H9 (cell line): ENCODE data around the gene MAGEA2. TPM values are rescaled to one million over a fixed set of nuclear protein-coding genes. Genes with fewer than 3 reads are reported as not detected.
"Not testable (repeated sequence)": the region's sequence is repeated elsewhere in the genome, so short reads cannot be mapped to it uniquely, and the experiment has no call there.

Experiments
- DNase-seq: peaks from one replicate; pipeline ENCODE4 v3.0.0-alpha.2; 2017
- H2AFZ ChIP-seq: one replicate; pipeline ENCODE4 v1.6.1; 2013; ENCODE audit warnings: mild to moderate bottlenecking, low read length, control low read depth, moderate library complexity
- H2AK5ac ChIP-seq: 2 replicates; pipeline ENCODE4 v1.6.1; 2013; ENCODE audit warnings: low read length, control low read depth, mixed read lengths; ENCODE audit not compliant: insufficient read length
- H2BK120ac ChIP-seq: one replicate; pipeline ENCODE4 v1.6.1; 2013; ENCODE audit warnings: low read depth, mild to moderate bottlenecking, low read length, control low read depth, inconsistent platforms; ENCODE audit not compliant: poor library complexity, severe bottlenecking
- H2BK12ac ChIP-seq: 2 replicates; pipeline ENCODE4 v1.6.1; 2013; ENCODE audit warnings: low read length, control low read depth, mixed read lengths, low read depth; ENCODE audit not compliant: insufficient read length
- H2BK15ac ChIP-seq: 2 replicates; pipeline ENCODE4 v1.6.1; 2013; ENCODE audit warnings: low read depth, low read length, control low read depth
- H2BK20ac ChIP-seq: one replicate; pipeline ENCODE4 v1.6.1; 2013; ENCODE audit warnings: low read depth, mild to moderate bottlenecking, low read length, control low read depth, inconsistent platforms; ENCODE audit not compliant: poor library complexity, severe bottlenecking
- H2BK5ac ChIP-seq: 2 replicates; pipeline ENCODE4 v1.6.1; 2013; ENCODE audit warnings: low read length, control low read depth, mixed read lengths; ENCODE audit not compliant: insufficient read length
- H3K14ac ChIP-seq: 2 replicates; pipeline ENCODE4 v1.6.1; 2013; ENCODE audit warnings: low read length, control low read depth; ENCODE audit not compliant: insufficient read depth
- H3K18ac ChIP-seq: 2 replicates; pipeline ENCODE4 v1.6.1; 2013; ENCODE audit warnings: low read depth, mild to moderate bottlenecking, mixed read lengths, low read length, control low read depth; ENCODE audit not compliant: insufficient read length
- H3K23ac ChIP-seq: 2 replicates; pipeline ENCODE4 v1.6.1; 2013; ENCODE audit warnings: low read length, control low read depth, mixed read lengths, low read depth; ENCODE audit not compliant: insufficient read length
- H3K23me2 ChIP-seq: 2 replicates; pipeline ENCODE4 v1.6.1; 2013; ENCODE audit warnings: low read depth, mild to moderate bottlenecking, mixed read lengths, low read length, control low read depth; ENCODE audit not compliant: insufficient read length, poor library complexity, severe bottlenecking
- H3K27ac ChIP-seq: 2 replicates; pipeline ENCODE4 v1.5.1; 2013; ENCODE audit warnings: low read length, control low read depth, mixed read lengths, low read depth; ENCODE audit not compliant: insufficient read length
- H3K27me3 ChIP-seq: 2 replicates; pipeline ENCODE4 v1.6.1; 2013; ENCODE audit warnings: low read length, control low read depth, inconsistent platforms; ENCODE audit not compliant: insufficient read depth
- H3K4ac ChIP-seq: 2 replicates; pipeline ENCODE4 v1.6.1; 2013; ENCODE audit warnings: low read depth, mild to moderate bottlenecking, control low read depth, inconsistent platforms, low read length, moderate library complexity
- H3K4me1 ChIP-seq: 2 replicates; pipeline ENCODE4 v1.6.1; 2013; ENCODE audit warnings: low read length, control low read depth, inconsistent platforms; ENCODE audit not compliant: insufficient read depth
- H3K4me2 ChIP-seq: 2 replicates; pipeline ENCODE4 v1.6.1; 2013; ENCODE audit warnings: low read length, control low read depth, mixed read lengths; ENCODE audit not compliant: insufficient read length, insufficient read depth
- H3K56ac ChIP-seq: 2 replicates; pipeline ENCODE4 v1.6.1; 2013; ENCODE audit warnings: low read depth, mild to moderate bottlenecking, mixed read lengths, low read length, control low read depth; ENCODE audit not compliant: insufficient read length
- H3K79me1 ChIP-seq: 2 replicates; pipeline ENCODE4 v1.6.1; 2013; ENCODE audit warnings: low read depth, mild to moderate bottlenecking, moderate library complexity, low read length, control low read depth, inconsistent platforms; ENCODE audit not compliant: insufficient read depth, poor library complexity, severe bottlenecking
- H3K79me2 ChIP-seq: 2 replicates; pipeline ENCODE4 v1.6.1; 2013; ENCODE audit warnings: low read length, control low read depth, inconsistent platforms; ENCODE audit not compliant: insufficient read depth
- H3K9ac ChIP-seq: 2 replicates; pipeline ENCODE4 v1.6.1; 2013; ENCODE audit warnings: low read length, control low read depth, mixed read lengths; ENCODE audit not compliant: insufficient read length; ENCODE audit errors: extremely low read depth
- H3K9me3 ChIP-seq: one replicate; pipeline ENCODE4 v1.6.1; 2013; ENCODE audit warnings: low read depth, low read length, inconsistent platforms; ENCODE audit not compliant: control insufficient read depth
- H3T11ph ChIP-seq: one replicate; pipeline ENCODE4 v1.6.1; 2013; ENCODE audit warnings: mild to moderate bottlenecking, low read length, control low read depth, inconsistent platforms
- H4K20me1 ChIP-seq: one replicate; pipeline ENCODE4 v1.6.1; 2013; ENCODE audit not compliant: control insufficient read depth, insufficient read length, insufficient read depth
- H4K5ac ChIP-seq: 2 replicates; pipeline ENCODE4 v1.6.1; 2013; ENCODE audit warnings: low read depth, mild to moderate bottlenecking, mixed read lengths, low read length, control low read depth; ENCODE audit not compliant: insufficient read length
- H4K8ac ChIP-seq: replicated peaks from 2 replicates; pipeline ENCODE4 v1.6.1; 2013; ENCODE audit warnings: low read length, control low read depth, mixed read lengths, low read depth; ENCODE audit not compliant: insufficient read length
- H4K91ac ChIP-seq: 2 replicates; pipeline ENCODE4 v1.6.1; 2013; ENCODE audit warnings: low read depth, mild to moderate bottlenecking, moderate library complexity, mixed read lengths, low read length, control low read depth; ENCODE audit not compliant: insufficient read length
- H3K27ac Mint-ChIP-seq, 3 experiments: 2 replicates in 2 of 3; 3 replicates in 1 of 3; pipeline ENCODE4 v1.8.0; 2020 to 2021; ENCODE audit warnings: mixed read lengths in 3 of 3, mild to moderate bottlenecking in 1 of 3, moderate library complexity in 1 of 3
- H3K27me3 Mint-ChIP-seq: 2 replicates; pipeline ENCODE4 v1.8.0; 2021; ENCODE audit warnings: low read depth, mild to moderate bottlenecking, moderate library complexity, mixed read lengths
- H3K36me3 Mint-ChIP-seq, 3 experiments: 2 replicates in 2 of 3; 3 replicates in 1 of 3; pipeline ENCODE4 v1.8.0; 2020 to 2021; ENCODE audit warnings: low read depth in 3 of 3, mixed read lengths in 3 of 3; ENCODE audit not compliant: insufficient read depth in 1 of 3
- H3K4me1 Mint-ChIP-seq, 2 experiments: 2 replicates each; pipeline ENCODE4 v1.8.0; 2020; ENCODE audit warnings: mixed read lengths in 2 of 2
- H3K4me3 Mint-ChIP-seq, 2 experiments: 2 replicates in 1 of 2; 3 replicates in 1 of 2; pipeline ENCODE4 v1.8.0; 2020 to 2021; ENCODE audit warnings: mild to moderate bottlenecking in 2 of 2, mixed read lengths in 2 of 2, moderate library complexity in 1 of 2
- H3K9me3 Mint-ChIP-seq, 2 experiments: 2 replicates in 1 of 2; 3 replicates in 1 of 2; pipeline ENCODE4 v1.8.0; 2020; ENCODE audit warnings: mild to moderate bottlenecking in 2 of 2, mixed read lengths in 2 of 2, moderate library complexity in 1 of 2
- WGBS: extraction: QIAGEN DNeasy Blood & Tissue Kit; methylation state at CpG from one replicate; pipeline ENCODE4 v1.1.7; 2013; ENCODE audit warnings: missing lambda C conversion rate, low lambda C conversion rate, mixed read lengths; ENCODE audit not compliant: insufficient read length; ENCODE audit errors: extremely low coverage; 5-methylcytosine and 5-hydroxymethylcytosine counted together
- total RNA-seq: library from RNA; stranded (reverse); gene quantifications from 2 replicates; pipeline ENCODE4 v1.2.1, GENCODE V29; 2021

MAGEA2 gene
- total RNA-seq, 1 experiment from 2014 or later: 0.13 TPM

GRCh38 chrX:152706500-152706899 is 47.1 kb downstream of the MAGEA2 start:
- not testable (repeated sequence) for H3K4me1 ChIP-seq, H2BK120ac ChIP-seq, H3K9me3 ChIP-seq, H3K56ac ChIP-seq, H3K23ac ChIP-seq, H3K4me2 ChIP-seq, H3K36me3 Mint-ChIP-seq, H4K91ac ChIP-seq, H3K9me3 Mint-ChIP-seq, H3K18ac ChIP-seq, DNase-seq, H3K23me2 ChIP-seq, H3K27me3 Mint-ChIP-seq, H2AK5ac ChIP-seq, H3K14ac ChIP-seq, H2AFZ ChIP-seq, H4K8ac ChIP-seq, H4K20me1 ChIP-seq, H2BK12ac ChIP-seq, H2BK5ac ChIP-seq, H3K4me1 Mint-ChIP-seq, H3K27ac ChIP-seq, H3K79me2 ChIP-seq, H4K5ac ChIP-seq, H3K79me1 ChIP-seq, H3K4ac ChIP-seq, H3K27me3 ChIP-seq, H3K27ac Mint-ChIP-seq, H3T11ph ChIP-seq, H2BK20ac ChIP-seq, H3K9ac ChIP-seq, H3K4me3 Mint-ChIP-seq, H2BK15ac ChIP-seq
- WGBS: no CpG with 5 or more reads among the region's 7 CpGs

DNA sequence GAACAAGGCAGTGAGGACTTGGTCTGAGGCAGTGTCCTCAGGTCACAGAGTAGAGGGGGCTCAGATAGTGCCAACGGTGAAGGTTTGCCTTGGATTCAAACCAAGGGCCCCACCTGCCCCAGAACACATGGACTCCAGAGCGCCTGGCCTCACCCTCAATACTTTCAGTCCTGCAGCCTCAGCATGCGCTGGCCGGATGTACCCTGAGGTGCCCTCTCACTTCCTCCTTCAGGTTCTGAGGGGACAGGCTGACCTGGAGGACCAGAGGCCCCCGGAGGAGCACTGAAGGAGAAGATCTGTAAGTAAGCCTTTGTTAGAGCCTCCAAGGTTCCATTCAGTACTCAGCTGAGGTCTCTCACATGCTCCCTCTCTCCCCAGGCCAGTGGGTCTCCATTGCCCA is 53.3 kb downstream of the MAGEA2 start:
- not testable (repeated sequence) for H2BK15ac ChIP-seq, H3K9me3 ChIP-seq, H3K4ac ChIP-seq, H3K79me2 ChIP-seq, H2BK20ac ChIP-seq, H4K5ac ChIP-seq, H2BK12ac ChIP-seq, H4K91ac ChIP-seq, H3K4me1 ChIP-seq, H3K4me3 Mint-ChIP-seq, H3T11ph ChIP-seq, H3K27ac Mint-ChIP-seq, H3K14ac ChIP-seq, H3K27me3 ChIP-seq, H2AFZ ChIP-seq, H3K79me1 ChIP-seq, H3K4me1 Mint-ChIP-seq, H2BK120ac ChIP-seq, H4K20me1 ChIP-seq, H4K8ac ChIP-seq, H3K56ac ChIP-seq, H3K36me3 Mint-ChIP-seq, H3K4me2 ChIP-seq, H2AK5ac ChIP-seq, H3K23ac ChIP-seq, H2BK5ac ChIP-seq, H3K27me3 Mint-ChIP-seq, H3K9ac ChIP-seq, H3K18ac ChIP-seq, H3K23me2 ChIP-seq, H3K27ac ChIP-seq
- H3K9me3 Mint-ChIP-seq: peaks cover 10 to 13% of the 10 kb centered on the region in 2 experiments; a peak in 4 of 5 replicates
- peak; percentile 5 for DNase-seq
- WGBS: no CpG with 5 or more reads among the region's 5 CpGs

Other genes with a start within 250 kb of the MAGEA2 start
- gene GABRQ, start 115.9 kb downstream of the MAGEA2 start, total RNA-seq: 3.8 and 3.9 TPM in 2 replicates
- not detected in 2 replicates for gene MAGEA3, start 55.0 kb downstream of the MAGEA2 start, total RNA-seq
- gene CSAG2, start 44.6 kb downstream of the MAGEA2 start, total RNA-seq: not detected in 2 replicates
- not detected in 2 replicates for gene MAGEA2B, start 39.2 kb downstream of the MAGEA2 start, total RNA-seq
- not detected in 2 replicates for gene CSAG1, start 20.1 kb downstream of the MAGEA2 start, total RNA-seq
- not detected in 2 replicates for gene MAGEA12, start 20.1 kb downstream of the MAGEA2 start, total RNA-seq
- gene CSAG3, start 5.4 kb upstream of the MAGEA2 start, total RNA-seq: not detected in 2 replicates
- gene MAGEA6, start 15.8 kb upstream of the MAGEA2 start, total RNA-seq: not detected in 2 replicates
- 23.6 and 24.6 TPM in 2 replicates for gene CETN2, start 76.9 kb upstream of the MAGEA2 start, total RNA-seq
- 31.6 and 32.7 TPM in 2 replicates for gene NSDHL, start 77.2 kb upstream of the MAGEA2 start, total RNA-seq
- 10.2 and 11.3 TPM in 2 replicates for gene ZNF185, start 144.2 kb upstream of the MAGEA2 start, total RNA-seq
- 0.07 TPM in 1 of 2 replicates, not detected in the other for gene PNMA5, start 240.3 kb upstream of the MAGEA2 start, total RNA-seq